Astrocyte (in vitro differentiated cells and primary cell): ENCODE data around the gene PAIP2. TPM values are rescaled to one million over a fixed set of nuclear protein-coding genes. Genes with fewer than 3 reads are reported as not detected.

ENCODE experiments used
- DNase-seq: peaks from one replicate; pipeline ENCODE4 v3.0.0-alpha.2; 2010; ENCODE audit warnings: low read depth
- FAIRE-seq: peaks from 2 replicates; lab custom pipeline; 2011; peaks lifted over from hg19 to GRCh38; lab: Jason Lieb, UNC
- H2AFZ ChIP-seq: 2 replicates; pipeline ENCODE4 v1.6.0; 2012; ENCODE audit warnings: low read depth, low read length, inconsistent platforms
- H3K27ac ChIP-seq: 2 replicates; pipeline ENCODE4 v1.5.1; 2011; ENCODE audit warnings: low read depth, low read length, inconsistent platforms
- H3K27me3 ChIP-seq: 2 replicates; pipeline ENCODE4 v1.6.0; 2011; ENCODE audit warnings: low read length, inconsistent platforms; ENCODE audit not compliant: insufficient read depth
- H3K36me3 ChIP-seq: 2 replicates; pipeline ENCODE4 v1.5.1; 2011; ENCODE audit warnings: low read length, inconsistent platforms; ENCODE audit not compliant: insufficient read depth
- H3K4me1 ChIP-seq: 2 replicates; pipeline ENCODE4 v1.5.1; 2011; ENCODE audit warnings: low read length, inconsistent platforms; ENCODE audit not compliant: insufficient read depth
- H3K4me2 ChIP-seq: 2 replicates; pipeline ENCODE4 v1.6.0; 2012; ENCODE audit warnings: low read length, inconsistent platforms
- H3K4me3 ChIP-seq: 2 replicates; pipeline ENCODE4 v1.5.1; 2011; ENCODE audit warnings: low read depth, mild to moderate bottlenecking, low read length, inconsistent platforms; ENCODE audit not compliant: insufficient read depth
- H3K79me2 ChIP-seq: 2 replicates; pipeline ENCODE4 v1.6.0; 2012; ENCODE audit warnings: mild to moderate bottlenecking, low read length, inconsistent platforms; ENCODE audit not compliant: insufficient read depth
- H3K9ac ChIP-seq: 2 replicates; pipeline ENCODE4 v1.6.0; 2012; ENCODE audit warnings: mild to moderate bottlenecking, low read length, inconsistent platforms
- H3K9me3 ChIP-seq: 2 replicates; pipeline ENCODE4 v1.5.1; 2012; ENCODE audit warnings: low read depth, mild to moderate bottlenecking, low read length, inconsistent platforms; ENCODE audit not compliant: insufficient read depth
- H4K20me1 ChIP-seq: 2 replicates; pipeline ENCODE4 v1.6.0; 2012; ENCODE audit warnings: low read length, inconsistent platforms; ENCODE audit not compliant: insufficient read depth
- H3K27ac Mint-ChIP-seq: one replicate; pipeline ENCODE4 v1.8.0; 2021; ENCODE audit warnings: mild to moderate bottlenecking, mixed read lengths; ENCODE audit not compliant: unreplicated experiment
- H3K27me3 Mint-ChIP-seq: one replicate; pipeline ENCODE4 v1.8.0; 2021; ENCODE audit warnings: low read depth, mixed read lengths; ENCODE audit not compliant: unreplicated experiment
- H3K36me3 Mint-ChIP-seq: one replicate; pipeline ENCODE4 v1.8.0; 2021; ENCODE audit warnings: low read depth, mixed read lengths; ENCODE audit not compliant: unreplicated experiment
- H3K4me1 Mint-ChIP-seq: one replicate; pipeline ENCODE4 v1.8.0; 2021; ENCODE audit warnings: low read depth, mixed read lengths; ENCODE audit not compliant: unreplicated experiment
- H3K4me3 Mint-ChIP-seq: one replicate; pipeline ENCODE4 v1.8.0; 2021; ENCODE audit warnings: mild to moderate bottlenecking, moderate library complexity, mixed read lengths; ENCODE audit not compliant: unreplicated experiment
- H3K9me3 Mint-ChIP-seq: one replicate; pipeline ENCODE4 v1.8.0; 2021; ENCODE audit warnings: mild to moderate bottlenecking, mixed read lengths; ENCODE audit not compliant: unreplicated experiment
- CTCF ChIP-seq: IDR thresholded peaks from 2 replicates; pipeline ENCODE4 v1.5.1; 2011; ENCODE audit warnings: low read depth, mild to moderate bottlenecking, inconsistent platforms, low read length, moderate library complexity; ENCODE audit not compliant: insufficient read depth
- EZH2 ChIP-seq: IDR thresholded peaks from 2 replicates; pipeline ENCODE4 v1.6.1; 2012; ENCODE audit warnings: mild to moderate bottlenecking, low read length, inconsistent platforms; ENCODE audit not compliant: insufficient read depth
- total RNA-seq: library from RNA; stranded (reverse); gene quantifications from 2 replicates; pipeline ENCODE4 v1.2.1, GENCODE V29; 2021

PAIP2 gene
- total RNA-seq, 1 donor from 2014 or later, result 75.3 TPM

- H3K4me1 ChIP-seq, result no peaks in the 10 kb centered on the region
- H3K4me3 ChIP-seq, result no peak overlapping the region
- TF ChIP-seq EZH2, result no peak
- TF ChIP-seq CTCF, result no peak
- Mint-ChIP-seq H3K36me3 (peaks cover 18% of the 10 kb centered on the region), H3K4me3 (no peak overlapping the region), H3K27me3 (no peaks in the 10 kb centered on the region), H3K4me1 (peaks cover 4% of the 10 kb centered on the region), H3K9me3 (no peaks in the 10 kb centered on the region), H3K27ac (no peak overlapping the region)
- no peak overlapping the region for H3K27ac ChIP-seq
- no peak overlapping the region for H3K9ac ChIP-seq
- peaks cover 84% of the 10 kb centered on the region for H4K20me1 ChIP-seq
- no peak overlapping the region for H3K4me2 ChIP-seq
- no peak for FAIRE-seq
- H2AFZ ChIP-seq, result no peak overlapping the region
- peaks cover 13% of the 10 kb centered on the region for H3K36me3 ChIP-seq
- H3K79me2 ChIP-seq, result peaks cover 86% of the 10 kb centered on the region
- no peaks in the 10 kb centered on the region for H3K27me3 ChIP-seq
- no peaks in the 10 kb centered on the region for H3K9me3 ChIP-seq
- DNase-seq, result no peak
These were observed 18.7 kb downstream of the PAIP2 start for GRCh38 chr5:139360384-139360783.

- Histone ChIP-seq H3K4me2 (no peak overlapping the region), H2AFZ (no peak overlapping the region), H4K20me1 (peaks cover 68% of the 10 kb centered on the region), H3K4me3 (no peak overlapping the region), H3K27me3 (no peaks in the 10 kb centered on the region), H3K36me3 (peaks cover 25% of the 10 kb centered on the region), H3K4me1 (no peaks in the 10 kb centered on the region), H3K79me2 (peaks cover 75% of the 10 kb centered on the region), H3K9me3 (no peaks in the 10 kb centered on the region), H3K27ac (no peak overlapping the region), H3K9ac (no peak overlapping the region)
- DNase-seq (no peak), FAIRE-seq (no peak)
- Mint-ChIP-seq H3K36me3 (peaks cover 17% of the 10 kb centered on the region), H3K27me3 (no peaks in the 10 kb centered on the region), H3K9me3 (no peaks in the 10 kb centered on the region), H3K4me1 (peaks cover 4% of the 10 kb centered on the region), H3K4me3 (no peak overlapping the region), H3K27ac (no peak overlapping the region)
- no peak for TF ChIP-seq EZH2
These were observed 20.3 kb downstream of the PAIP2 start for GRCh38 chr5:139361835-139362429.

- Histone ChIP-seq H3K9ac (no peak overlapping the region), H3K27me3 (no peaks in the 10 kb centered on the region), H3K4me1 (no peaks in the 10 kb centered on the region), H3K27ac (no peak overlapping the region), H3K79me2 (peaks cover 54% of the 10 kb centered on the region), H3K9me3 (no peaks in the 10 kb centered on the region), H3K4me2 (no peak overlapping the region), H4K20me1 (peaks cover 49% of the 10 kb centered on the region), H3K36me3 (peaks cover 30% of the 10 kb centered on the region), H2AFZ (no peak overlapping the region), H3K4me3 (no peak overlapping the region)
- peaks cover 2% of the 10 kb centered on the region for H3K4me1 Mint-ChIP-seq
- H3K27ac Mint-ChIP-seq, result no peak overlapping the region
- no peak for DNase-seq
- no peak overlapping the region for H3K4me3 Mint-ChIP-seq
- no peaks in the 10 kb centered on the region for H3K27me3 Mint-ChIP-seq
- no peaks in the 10 kb centered on the region for H3K9me3 Mint-ChIP-seq
- H3K36me3 Mint-ChIP-seq, result peaks cover 14% of the 10 kb centered on the region
- FAIRE-seq, result no peak
- TF ChIP-seq EZH2 (no peak), CTCF (no peak)
These were observed 22.3 kb downstream of the PAIP2 start for GRCh38 chr5:139363937-139364336.
